ENCODE results near the gene JAKMIP2.
"Not testable (repeated sequence)": the region's sequence is repeated elsewhere in the genome, so short reads cannot be mapped to it uniquely, and the experiment has no call there.

JAKMIP2 gene

DNA sequence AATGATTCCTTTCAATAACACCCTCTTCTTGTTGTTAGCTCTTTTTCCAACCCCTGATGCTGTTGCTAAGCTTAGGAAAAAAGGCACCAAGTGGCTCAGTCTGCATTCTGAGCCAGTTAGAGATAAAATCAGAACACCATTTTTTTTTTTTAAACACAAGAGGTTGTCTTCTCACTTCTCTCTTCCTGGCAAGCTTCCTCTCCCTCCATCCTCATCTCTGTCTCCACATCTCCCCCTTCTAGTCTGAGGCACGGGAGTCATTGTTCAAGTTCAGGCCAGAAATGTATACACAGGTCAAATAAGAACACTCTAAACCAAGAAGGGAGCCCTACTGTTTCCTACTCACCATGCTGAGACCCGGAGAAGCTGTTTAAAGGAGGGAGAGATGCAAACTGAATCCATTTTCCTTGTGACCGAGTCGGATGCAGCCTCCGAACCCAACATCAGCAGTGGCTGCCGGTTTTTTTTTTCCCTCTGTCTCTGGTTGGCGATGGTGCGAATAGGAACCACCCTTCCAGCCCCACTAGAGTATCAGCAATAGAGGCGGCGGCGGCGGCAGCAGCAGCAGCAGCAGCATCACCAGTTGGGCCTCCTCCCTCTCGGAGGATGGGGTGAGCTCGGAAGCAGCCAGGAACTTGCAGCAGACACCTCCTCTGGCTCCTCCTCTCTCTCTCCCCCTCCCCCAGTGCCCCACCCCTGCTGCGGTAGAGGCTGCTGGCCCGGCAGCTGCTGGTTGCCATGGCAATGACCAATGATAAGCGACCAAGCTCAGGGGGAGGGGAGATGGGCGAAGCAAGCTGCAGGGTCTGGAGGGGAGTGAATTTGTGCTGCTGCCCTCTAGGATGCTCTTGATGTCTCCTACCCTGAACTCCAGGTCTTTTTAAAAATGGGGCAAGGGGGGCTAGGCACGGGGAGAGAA lies at the start of gene JAKMIP2:
Gene JAKMIP2 (minus strand): TSS at position 619 of the 919 bp plus-strand sequence. CDS start 110,922 bp downstream, outside the sequence.
- DNase-seq, result peak in 1 of 2 donors; percentile 3

DNA sequence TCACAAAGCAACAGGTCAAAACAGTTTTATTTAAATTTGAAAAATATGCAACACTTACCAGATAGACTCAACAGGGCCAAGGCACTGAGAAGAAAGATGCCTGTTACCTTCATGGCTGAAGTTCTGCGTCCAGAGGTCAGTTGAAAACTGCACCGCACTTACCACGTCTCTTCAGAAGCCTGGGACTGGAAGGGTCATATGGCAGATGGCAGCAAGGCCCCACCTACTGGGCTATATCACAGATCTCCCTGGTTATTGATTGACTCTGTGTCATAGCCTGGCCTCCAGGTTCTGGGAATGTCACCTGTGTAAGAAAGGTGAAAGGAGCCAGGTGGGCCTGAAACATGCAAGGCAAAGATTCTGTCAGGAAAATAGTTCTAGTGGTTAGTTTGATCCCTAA lies 48.9 kb upstream of the JAKMIP2 start, which contains the start of gene SPINK1:
Gene SPINK1 (minus strand): TSS at position 207 of the 400 bp plus-strand sequence. CDS start 94 bp downstream, at position 113.
- DNase-seq, result no peak

DNA sequence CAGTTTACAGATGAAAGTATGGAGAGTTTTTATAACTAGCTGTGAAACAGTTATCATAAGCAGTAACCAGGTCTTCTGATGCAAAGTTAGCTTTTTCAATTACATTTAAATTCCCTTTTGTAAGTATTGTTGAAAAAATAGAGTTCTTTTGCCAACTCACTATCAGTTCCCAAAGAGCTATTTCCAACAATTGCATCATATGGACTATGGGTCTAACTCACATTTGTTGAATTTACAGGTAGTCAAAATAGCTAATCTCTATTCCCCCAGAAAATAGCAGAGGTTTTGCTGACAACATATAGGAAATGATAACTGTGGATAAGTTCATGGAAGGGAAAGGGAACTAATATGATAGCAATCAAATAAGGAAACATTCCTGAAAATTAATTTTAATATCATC lies 47.5 kb upstream of the JAKMIP2 start:
- DNase-seq, result no peak

DNA sequence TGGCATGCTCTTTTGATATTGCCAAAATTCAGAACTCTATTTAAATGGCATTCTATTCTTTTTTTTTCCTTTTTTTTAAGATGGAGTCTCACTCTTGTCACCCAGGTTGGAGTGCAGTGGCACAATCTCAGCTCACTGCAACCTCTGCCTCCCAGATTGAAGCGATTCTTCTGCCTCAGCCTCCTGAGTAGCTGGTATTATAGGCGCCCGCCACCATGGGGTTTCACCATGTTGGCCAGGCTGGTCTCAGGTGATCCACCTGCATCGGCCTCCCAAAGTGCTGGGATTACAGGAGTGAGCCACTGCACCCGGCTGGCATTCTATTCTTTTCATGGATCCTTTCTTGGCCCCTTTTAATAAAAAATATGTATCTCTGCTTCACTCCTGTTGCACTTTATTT lies 44.5 kb upstream of the JAKMIP2 start:
- DNase-seq, result not testable (repeated sequence)

DNA sequence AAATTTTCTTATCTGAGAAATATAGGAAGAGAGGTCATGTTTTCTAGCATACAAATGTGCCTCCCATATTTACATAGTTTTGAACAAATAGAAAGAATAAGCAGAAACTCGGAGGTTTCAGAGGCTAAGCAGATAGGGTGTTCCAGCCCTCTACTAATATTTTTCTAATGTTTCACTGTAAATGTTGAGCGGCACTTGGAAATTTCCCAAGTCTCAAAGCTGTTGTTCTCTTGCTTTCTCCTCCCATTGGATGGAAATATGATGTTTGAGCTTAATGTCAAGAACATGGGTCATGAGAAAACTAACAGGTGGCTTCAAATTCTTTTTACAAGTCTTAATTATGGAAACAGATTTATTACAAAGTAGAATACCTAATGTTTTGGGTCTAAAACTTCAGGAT lies 43.8 kb upstream of the JAKMIP2 start:
- DNase-seq, result no peak

DNA sequence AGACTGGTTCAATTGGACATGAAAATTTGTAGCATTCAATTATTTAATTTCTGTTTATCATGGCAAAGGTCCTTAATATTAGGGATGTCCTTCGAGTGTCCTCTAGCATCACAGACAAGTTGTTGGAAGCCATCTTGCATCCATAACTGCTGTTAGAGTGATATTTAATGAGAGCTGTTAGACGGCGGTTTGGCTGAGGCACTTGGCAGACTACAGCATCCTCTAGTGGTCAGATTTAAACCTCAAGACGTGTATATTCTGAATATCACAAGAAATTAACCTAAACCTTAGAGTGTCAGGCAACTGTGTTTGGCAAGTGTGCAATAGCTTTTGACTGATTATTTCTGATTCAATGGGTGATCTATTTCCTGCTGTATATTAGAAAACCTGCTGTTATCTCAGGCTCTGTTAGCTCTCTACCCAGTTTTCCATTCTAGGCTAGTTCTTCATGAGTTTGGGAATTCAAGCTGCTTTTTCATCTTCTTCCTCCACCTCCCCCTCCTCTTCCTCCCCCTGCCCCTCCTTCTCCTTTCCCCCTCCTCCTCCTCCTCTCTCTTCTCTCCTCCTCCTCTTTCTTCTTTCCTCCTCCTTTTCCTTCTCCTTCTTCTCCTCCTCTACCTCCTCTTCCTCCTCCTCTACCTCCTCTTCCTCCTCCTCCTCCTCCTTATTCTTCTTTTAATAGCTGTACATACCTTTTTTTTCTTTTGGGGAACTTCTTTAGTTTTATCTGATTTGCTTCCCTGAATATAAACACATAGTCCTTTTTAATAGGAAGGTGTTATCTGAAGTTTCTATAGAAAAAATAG lies 40.4 kb upstream of the JAKMIP2 start:
- DNase-seq, result peak in 1 of 2 donors; percentile 67

DNA sequence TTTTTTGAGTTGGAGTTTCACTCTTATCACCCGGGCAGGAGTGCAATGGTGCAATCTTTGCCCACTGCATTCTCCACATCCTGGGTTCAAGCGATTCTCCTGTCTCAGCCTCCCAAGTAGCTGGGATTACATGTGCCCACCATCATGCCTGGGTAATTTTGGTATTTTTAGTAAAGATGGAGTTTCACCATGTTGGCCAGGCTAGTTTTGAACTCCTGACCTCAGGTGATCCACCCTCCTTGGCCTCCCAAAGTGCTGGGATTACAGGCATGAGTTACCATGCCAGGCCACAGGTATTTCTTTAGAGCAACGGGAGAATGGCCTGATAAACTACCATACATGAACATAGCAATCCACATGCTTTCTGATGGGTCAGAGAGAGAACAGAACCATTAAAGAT lies 39.7 kb upstream of the JAKMIP2 start:
- not testable (repeated sequence) for DNase-seq

DNA sequence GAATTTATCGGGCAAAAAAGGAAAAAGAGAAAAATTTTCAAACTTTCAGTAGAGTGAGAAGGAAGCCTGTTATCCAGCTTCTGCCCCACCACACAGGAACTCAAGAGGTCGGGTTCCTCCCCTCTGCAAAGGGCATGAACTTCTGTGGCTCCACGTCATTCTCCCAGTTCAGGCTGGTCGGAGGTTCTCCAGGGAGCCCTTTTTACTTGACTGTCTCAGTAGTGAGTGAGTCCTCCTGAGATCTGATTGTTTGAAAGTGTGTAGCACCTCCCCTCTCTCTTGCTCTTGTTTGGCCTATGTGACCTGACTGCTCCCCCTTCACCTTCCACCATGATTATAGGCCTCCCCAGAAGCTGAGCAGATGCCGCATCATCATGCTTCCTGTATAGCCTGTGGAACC lies 39.2 kb upstream of the JAKMIP2 start:
- no peak for DNase-seq

DNA sequence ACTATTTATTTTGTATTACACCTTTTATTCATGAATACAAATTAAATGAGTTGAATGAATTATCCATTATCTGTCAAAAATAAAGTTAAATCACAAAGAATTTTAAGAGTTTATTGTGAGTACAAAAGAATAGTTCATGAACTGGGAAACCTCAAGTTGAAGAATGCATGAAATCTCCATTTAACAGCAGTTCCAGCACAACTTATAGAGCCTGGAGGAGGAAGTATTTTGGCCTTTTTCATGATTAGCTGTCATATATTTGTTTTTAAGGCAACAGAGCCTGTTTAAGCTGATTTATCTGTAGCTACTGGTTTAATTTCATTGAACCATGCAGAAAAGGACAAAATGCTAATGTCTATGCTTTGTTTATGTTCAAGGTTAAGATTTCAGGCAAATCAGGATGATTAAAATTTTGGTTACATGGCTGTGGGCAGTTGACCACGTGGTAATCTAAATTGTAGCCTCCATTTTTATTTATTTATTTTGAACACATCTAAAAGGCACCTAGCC lies 36.8 kb upstream of the JAKMIP2 start:
- no peak for DNase-seq

DNA sequence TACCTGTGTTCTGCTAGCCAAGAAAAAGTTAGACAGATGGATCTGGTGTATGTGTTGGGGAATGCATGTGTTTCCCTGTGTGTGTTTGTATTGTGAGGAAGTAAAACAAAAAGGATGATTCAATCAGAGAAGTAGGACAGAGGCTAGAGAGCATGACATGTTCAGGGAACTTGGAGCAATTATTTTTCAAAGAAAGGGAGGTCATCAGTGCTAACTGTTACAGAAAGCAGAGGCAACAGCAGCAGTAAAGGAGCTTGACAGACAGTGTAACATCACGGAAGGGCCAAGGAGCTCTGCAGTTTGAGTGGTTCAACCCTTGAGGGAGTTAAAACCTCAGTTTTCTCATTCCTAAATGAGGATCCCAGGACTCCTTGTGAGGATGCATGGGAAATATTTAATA lies 35.8 kb upstream of the JAKMIP2 start:
- no peak for DNase-seq

DNA sequence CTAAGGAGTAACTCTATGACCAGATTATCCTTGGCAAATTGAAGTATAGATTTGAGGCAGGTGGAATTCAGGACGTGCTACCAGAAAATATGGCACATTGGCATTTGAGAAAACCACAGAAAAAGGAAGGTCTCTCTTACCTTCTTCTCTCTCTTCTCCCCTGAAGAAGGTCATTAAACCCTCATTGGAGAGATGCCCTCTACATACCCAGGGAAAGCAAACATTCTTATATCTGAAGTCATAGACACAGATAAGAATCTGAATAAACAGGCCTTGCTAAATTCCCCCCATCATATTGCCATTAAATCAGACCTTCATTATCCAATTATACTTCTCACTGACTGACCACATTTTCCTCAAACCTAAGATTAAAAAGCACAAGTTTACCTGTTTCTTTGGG lies 31.2 kb upstream of the JAKMIP2 start:
- DNase-seq, result no peak

DNA sequence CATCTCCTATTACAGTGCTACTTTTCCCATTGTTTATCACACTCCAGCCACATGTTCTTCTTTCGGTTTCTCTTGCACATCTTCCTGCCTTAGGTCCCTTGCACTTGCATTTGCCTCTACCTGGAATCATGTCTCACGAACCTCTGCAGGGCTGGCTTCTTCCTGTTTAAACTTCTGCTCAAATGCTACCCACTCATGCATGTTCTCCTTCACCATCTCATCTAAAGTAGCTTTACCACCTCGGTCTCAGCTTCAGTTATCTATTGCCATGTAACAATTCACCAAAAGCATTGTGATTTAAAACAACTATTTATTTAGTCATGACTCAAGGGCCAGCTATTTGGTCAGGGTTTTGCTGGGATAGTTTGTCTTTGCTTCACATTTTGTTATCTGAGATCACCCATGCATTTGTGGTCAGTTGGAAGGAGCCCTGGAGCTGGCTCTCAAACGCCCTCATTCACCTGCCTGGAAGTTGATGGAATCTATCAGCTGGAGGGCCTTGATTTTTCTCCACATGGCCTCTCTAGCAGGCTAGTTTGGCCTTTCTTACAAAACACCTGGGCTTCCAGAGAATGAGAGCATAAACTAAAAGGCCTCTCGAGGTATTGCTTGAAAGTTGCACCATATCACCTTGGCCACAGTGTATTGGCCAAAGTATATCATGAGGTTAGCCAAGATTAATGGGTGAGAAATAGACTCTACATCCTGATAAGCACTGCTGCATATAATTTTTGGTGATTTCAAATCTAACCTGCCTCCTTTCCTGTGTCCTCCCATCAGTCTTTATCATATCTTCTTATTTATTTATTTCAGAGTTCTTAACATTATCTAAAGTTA lies 27.5 kb upstream of the JAKMIP2 start:
- no peak for DNase-seq

DNA sequence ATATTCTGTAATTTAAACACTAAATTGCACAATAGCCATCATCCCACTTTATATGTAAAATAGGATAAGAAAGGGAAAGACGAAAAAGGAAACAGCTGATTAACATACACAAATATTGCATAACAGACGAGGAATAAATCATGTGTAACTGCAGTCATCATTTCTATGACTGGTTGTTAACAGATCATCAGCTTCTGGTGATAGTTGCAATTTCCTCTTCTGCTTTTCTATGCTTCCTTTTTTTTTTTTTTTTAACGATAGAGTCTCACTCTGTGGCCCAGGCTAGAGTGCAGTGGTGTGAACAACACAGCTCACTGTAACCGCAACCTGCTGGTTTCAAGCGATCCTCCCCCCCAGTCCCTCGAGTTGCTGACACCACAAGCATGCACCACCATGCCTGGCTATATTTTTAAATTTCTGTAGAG lies 22.5 kb upstream of the JAKMIP2 start:
- DNase-seq, result peak; percentile 24 to 93

DNA sequence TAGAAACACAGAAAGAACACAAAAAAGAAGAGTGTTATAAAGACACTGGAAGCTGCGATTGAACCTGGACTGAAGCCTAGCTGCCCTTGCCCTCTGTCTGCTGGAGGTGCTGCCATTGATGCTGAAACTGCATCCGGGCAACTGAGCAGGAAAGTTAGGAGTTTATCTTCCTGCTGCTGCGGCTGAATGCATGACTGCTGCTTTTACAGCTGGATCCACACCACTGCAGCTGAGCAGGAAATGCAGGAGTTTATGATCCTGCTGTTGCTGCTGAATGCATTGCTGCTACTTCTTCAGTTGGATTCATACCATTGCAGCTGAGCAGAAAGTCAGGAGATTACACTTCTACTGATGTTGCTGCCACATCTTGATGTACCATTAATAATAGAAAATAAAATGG lies 21.8 kb upstream of the JAKMIP2 start:
- no peak for DNase-seq

DNA sequence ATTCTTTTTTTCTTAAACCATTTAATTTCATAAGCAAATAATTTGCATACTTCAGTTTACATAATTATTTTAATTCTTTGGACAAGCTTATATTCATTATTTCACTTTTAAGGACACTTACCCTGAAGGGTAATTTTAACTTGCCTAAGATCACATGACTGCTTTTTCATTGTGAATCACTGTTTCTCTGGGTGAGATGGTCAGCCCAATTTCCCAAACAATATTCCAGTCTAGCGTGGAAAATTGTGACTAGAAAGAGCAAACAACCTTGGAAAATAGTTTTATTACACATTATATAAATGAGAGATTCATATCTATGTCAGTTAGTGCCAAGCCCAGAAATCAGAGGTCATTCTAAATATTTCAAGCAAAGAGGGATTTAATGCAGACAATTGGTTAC lies 21.4 kb upstream of the JAKMIP2 start:
- no peak for DNase-seq

DNA sequence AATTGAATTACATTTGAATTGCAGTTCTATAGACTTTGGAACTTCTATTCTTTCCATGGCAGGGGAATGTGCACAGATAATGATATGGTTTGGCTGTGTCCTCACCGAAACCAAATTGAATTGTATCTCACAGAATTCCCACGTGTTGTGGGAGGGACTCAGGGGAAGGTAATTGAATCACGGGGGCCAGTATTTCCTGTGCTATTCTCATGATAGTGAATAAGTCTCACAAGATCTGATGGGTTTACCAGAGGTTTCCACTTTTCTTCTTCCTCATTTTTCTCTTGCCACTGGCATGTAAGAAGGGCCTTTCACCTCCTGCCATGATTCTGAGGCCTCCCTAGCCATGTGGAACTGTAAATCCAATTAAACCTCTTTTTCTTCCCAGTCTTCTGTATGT lies 20.6 kb upstream of the JAKMIP2 start:
- DNase-seq, result not testable (repeated sequence)

DNA sequence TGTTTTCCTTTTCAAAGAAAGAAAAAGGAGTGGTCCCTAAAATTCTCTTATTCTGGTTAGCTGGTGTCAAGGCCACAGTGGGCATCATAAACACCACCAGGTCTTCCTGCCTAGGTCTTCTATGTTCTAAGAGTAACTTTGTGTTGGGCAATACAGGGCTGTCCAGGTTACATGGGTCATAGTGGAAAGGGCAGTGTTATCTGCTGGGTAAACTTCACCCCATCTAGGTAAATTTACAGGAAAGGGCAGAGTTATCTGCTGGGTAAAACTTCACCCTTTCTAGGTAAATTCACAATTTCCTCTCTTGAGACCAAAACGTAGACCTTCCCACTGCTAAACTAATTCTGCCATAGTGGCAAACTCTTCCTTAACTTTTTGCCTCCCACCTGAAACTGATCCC lies 18.9 kb upstream of the JAKMIP2 start:
- no peak for DNase-seq

DNA sequence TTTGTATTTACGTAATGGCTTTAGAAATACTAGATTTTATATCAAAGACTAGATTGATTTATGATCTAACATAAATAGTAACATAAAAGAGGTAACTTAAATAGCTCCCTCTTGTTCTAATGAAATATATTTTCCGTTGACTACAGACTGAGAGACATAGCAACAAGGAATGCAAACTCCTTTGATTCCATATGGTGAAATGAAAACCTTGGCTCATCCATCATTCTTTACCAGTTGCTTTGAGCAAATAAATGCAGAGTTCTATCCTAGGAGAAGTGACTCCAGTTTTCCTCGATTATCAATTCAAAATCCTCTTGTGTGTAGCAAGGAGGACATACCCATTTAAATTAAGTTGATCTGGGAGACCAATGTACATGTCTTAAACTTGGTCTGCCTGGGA lies 18.0 kb upstream of the JAKMIP2 start:
- no peak for DNase-seq

DNA sequence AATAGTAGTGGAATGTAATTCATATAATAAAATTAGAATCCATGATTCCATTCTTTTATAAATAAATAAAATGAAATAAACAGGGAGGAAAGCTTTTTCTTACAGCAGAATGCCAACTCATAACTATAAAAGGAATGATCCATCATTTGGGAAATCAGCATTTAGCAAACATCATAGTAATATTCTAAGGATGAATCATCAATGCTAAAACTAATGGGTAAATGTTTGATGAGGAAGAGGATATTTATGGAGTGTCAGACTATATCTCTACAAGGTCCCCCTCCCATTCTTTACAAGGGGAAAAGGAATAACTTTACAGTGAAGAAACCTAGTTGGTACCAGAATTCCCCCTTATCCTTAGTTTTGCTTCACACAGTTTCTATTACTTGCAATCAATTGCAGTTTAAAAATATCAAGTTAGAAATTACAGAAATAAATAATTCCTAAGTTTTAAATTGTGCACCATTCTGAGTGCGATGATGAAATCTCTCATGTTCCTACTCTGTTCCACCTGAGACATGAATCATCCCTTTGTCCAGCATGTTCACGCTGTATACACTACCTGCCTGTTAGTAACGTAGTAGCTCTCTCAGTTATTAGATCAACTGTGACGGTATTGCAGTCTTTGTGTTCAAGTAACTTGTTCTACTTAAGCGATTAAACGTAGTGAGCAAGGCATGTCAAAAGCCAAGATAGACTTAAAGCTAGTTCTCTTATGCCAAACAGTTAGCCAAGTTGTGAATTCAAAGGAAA lies 14.2 kb upstream of the JAKMIP2 start:
- no peak for DNase-seq

DNA sequence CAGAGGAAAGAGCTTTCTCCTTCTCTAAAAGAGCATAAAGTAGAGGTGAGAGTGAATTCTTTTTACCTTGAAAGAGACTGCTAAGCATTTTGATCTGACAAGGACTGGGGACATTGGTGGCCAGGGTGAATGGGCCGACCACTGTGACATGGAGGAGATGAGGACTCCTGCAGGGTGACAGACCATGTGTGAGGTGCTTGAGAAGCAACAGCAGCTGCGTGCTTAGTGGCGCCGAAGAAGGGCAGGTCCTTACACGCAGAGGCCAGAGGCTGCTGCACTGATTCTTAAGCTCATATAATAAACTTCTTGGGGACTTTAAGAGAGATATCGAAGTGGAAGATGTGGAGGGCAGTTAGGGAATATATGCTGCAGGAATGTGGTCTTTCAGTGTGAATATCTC lies 8.7 kb upstream of the JAKMIP2 start:
- DNase-seq, result no peak

DNA sequence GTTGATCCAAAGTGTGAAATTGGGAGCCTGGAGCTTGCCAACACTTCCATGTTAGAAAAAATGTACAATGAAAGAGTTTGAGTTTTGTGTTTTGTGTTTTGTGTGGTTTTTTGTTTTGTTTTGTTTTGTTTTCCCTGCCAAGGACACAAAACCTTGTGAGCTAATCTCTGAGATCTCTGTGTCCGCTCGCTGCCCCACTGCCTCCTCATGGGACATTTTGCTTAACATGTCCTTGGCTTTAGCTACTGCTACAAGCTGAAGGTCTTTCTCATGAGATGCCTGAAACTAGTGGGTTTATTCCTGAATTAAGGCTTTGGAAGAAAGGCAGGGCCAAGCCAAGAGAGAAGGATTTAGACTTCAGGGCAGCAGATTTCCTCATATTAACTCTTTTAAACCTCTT lies 7.3 kb upstream of the JAKMIP2 start:
- DNase-seq, result no peak

DNA sequence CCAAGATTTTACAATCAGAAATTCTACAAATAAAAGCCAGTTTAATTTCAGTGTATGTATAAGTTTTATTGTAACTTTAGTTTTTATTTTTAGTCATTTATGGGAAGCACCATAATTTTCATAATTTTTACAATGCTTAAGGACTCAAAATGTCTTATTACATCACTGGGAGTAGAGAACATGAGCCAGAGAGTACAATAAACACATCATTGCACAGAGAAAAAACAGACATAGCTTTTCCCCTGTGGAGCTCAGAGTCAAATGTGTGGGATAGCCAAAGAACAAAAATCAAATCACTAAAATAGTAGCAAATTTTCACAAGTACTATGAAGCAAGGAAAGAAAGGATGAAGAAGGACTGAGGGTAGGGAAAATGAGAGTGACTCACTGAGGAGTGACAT lies 5.5 kb upstream of the JAKMIP2 start:
- no peak for DNase-seq
